Ishikawa (cell line): ENCODE data around the gene SLC35D2.

Experiments
- EGR1 ChIP-seq: IDR thresholded peaks from 2 replicates; pipeline ENCODE4 v1.6.1; 2012
- EP300 ChIP-seq: IDR thresholded peaks from 2 replicates; pipeline ENCODE4 v1.6.1; 2012; ENCODE audit warnings: borderline replicate concordance
- NFIC ChIP-seq: IDR thresholded peaks from 2 replicates; pipeline ENCODE4 v1.6.1; 2012
- RAD21 ChIP-seq: IDR thresholded peaks from 2 replicates; pipeline ENCODE4 v1.6.1; 2012; ENCODE audit warnings: low read depth
- TAF1 ChIP-seq: IDR thresholded peaks from 2 replicates; pipeline ENCODE4 v1.6.1; 2012; ENCODE audit warnings: low read depth, mild to moderate bottlenecking
- TEAD4 ChIP-seq: IDR thresholded peaks from 2 replicates; pipeline ENCODE4 v1.6.1; 2012
- ZBTB7A ChIP-seq: IDR thresholded peaks from 2 replicates; pipeline ENCODE4 v1.6.1; 2012; ENCODE audit warnings: low read depth
- TF ChIP-seq, protein P1 (sequence below): IDR thresholded peaks from 2 replicates; pipeline ENCODE4 v1.6.1; 2012

DNA sequence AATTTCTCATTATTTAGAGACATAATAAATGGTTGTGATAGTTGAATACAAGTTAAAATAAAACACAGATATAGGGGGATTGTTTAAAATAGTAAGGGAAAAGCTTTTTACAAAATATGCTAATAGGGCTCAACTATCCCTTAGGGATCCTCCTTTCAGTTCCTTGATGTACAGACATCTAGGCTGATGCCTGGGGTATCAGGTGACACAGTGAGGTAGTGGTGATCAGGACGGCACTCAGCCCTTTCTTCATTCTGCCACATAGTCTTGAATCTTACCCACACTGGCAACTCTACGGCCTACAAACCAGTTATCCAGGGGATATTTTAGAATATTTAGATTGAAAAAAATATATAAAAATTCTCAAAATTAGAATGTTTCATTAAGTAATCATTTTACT is 12.5 kb upstream of the SLC35D2 start:
- TF ChIP-seq TAF1 (no peak), EP300 (no peak), TEAD4 (no peak), RAD21 (no peak), EGR1 (no peak), ZBTB7A (no peak), NFIC (no peak)
- TF ChIP-seq, protein P1, sequence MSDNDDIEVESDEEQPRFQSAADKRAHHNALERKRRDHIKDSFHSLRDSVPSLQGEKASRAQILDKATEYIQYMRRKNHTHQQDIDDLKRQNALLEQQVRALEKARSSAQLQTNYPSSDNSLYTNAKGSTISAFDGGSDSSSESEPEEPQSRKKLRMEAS: no peak
